ENCODE measurements around the gene KRT8. TPM values are rescaled to one million over a fixed set of nuclear protein-coding genes. Genes with fewer than 3 reads are reported as not detected.

The KRT8 gene
- total RNA-seq, 2 donors from 2014 or later = 199 to 271 TPM

DNA sequence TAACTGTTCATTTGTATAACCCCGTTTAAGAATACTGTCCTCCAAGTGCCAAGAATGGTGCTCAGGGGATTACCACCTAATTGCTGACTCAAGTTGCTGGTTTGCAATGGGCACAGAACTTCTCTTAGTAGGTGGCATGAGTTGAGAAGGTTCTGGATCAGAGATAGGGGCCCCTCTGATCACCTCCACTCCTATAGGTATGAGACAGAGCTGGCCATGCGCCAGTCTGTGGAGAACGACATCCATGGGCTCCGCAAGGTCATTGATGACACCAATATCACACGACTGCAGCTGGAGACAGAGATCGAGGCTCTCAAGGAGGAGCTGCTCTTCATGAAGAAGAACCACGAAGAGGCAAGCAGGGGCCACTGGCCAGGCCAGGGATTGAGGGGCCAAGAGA is 45.7 kb upstream of the KRT8 start:
- H3K27ac ChIP-seq = no peak overlapping the region
- H3K27me3 ChIP-seq = no peaks in the 10 kb centered on the region
- no peaks in the 10 kb centered on the region for H3K36me3 ChIP-seq
- peaks cover 0 to 31% of the 10 kb centered on the region in 2 donors for H3K4me1 ChIP-seq
- peak overlapping the region; percentile 57 to 59 for H3K4me3 ChIP-seq
- DNase-seq (ENCODE audit: low spot score) = no peak
- H3K9me3 ChIP-seq = no peaks in the 10 kb centered on the region
- no peak for TF ChIP-seq CTCF (IDR thresholded peaks at IDR 0.05)

- Histone ChIP-seq H3K4me3 (peak overlapping the region; percentile 57 to 59), H3K36me3 (no peaks in the 10 kb centered on the region), H3K27ac (peak overlapping the region; percentile 55 to 72), H3K27me3 (no peaks in the 10 kb centered on the region), H3K9me3 (no peaks in the 10 kb centered on the region), H3K4me1 (peaks cover 0 to 38% of the 10 kb centered on the region in 2 donors)
- no peak for TF ChIP-seq CTCF (IDR thresholded peaks at IDR 0.05)
- no peak for DNase-seq (ENCODE audit: low spot score)
Observed at GRCh38 chr12:52949413-52950331, 44.8 kb upstream of the KRT8 start.

DNA sequence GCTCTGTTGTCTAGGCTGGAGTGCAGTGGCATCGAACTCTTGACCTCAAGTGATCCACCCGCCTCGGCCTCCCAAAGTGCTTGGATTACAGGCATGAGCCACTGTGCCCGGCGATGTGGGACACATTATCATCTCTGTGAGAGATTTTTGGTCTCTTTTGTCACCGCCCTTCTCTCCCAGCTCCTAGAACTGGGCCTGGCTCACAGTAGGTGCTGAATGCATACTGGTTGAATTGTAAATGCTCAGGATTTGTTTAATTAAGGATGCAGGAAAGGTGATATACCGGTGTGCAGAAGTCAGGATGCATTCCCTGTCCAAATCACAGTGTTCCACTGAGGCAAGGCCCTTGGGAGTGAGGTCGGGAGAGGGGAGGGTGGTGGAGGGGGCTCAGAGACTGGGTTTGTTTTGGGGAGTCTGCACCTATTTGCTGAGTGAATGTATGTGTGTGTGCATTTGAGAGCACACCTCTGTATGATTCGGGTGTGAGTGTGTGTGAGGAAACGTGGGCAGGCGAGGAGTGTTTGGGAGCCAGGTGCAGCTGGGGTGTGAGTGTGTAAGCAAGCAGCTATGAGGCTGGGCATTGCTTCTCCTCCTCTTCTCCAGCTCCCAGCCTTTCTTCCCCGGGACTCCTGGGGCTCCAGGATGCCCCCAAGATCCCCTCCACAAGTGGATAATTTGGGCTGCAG is 43.0 kb upstream of the KRT8 start:
- DNase-seq (ENCODE audit: low spot score) = no peak
- H3K27me3 ChIP-seq = no peaks in the 10 kb centered on the region
- peaks cover 0 to 38% of the 10 kb centered on the region in 2 donors for H3K4me1 ChIP-seq
- no peak overlapping the region for H3K4me3 ChIP-seq
- no peaks in the 10 kb centered on the region for H3K36me3 ChIP-seq
- H3K9me3 ChIP-seq = no peaks in the 10 kb centered on the region
- TF ChIP-seq CTCF (IDR thresholded peaks at IDR 0.05) = no peak
- no peak overlapping the region for H3K27ac ChIP-seq

- no peak overlapping the region for H3K4me3 ChIP-seq
- no peak for TF ChIP-seq CTCF (IDR thresholded peaks at IDR 0.05)
- DNase-seq (ENCODE audit: low spot score) = no peak
- no peaks in the 10 kb centered on the region for H3K9me3 ChIP-seq
- H3K4me1 ChIP-seq = peaks cover 0 to 38% of the 10 kb centered on the region in 2 donors
- H3K36me3 ChIP-seq = no peaks in the 10 kb centered on the region
- H3K27me3 ChIP-seq = no peaks in the 10 kb centered on the region
- no peak overlapping the region for H3K27ac ChIP-seq
Observed at GRCh38 chr12:52946797-52947547, 42.1 kb upstream of the KRT8 start.

GRCh38 chr12:52946334-52946733 is 41.5 kb upstream of the KRT8 start:
- Histone ChIP-seq H3K4me1 (peaks cover 0 to 38% of the 10 kb centered on the region in 2 donors), H3K4me3 (no peak overlapping the region), H3K27me3 (no peaks in the 10 kb centered on the region), H3K27ac (no peak overlapping the region), H3K36me3 (no peaks in the 10 kb centered on the region), H3K9me3 (no peaks in the 10 kb centered on the region)
- no peak for DNase-seq (ENCODE audit: low spot score)
- no peak for TF ChIP-seq CTCF (IDR thresholded peaks at IDR 0.05)
